ENCODE data around the gene MYLK3. TPM values are rescaled to one million over a fixed set of nuclear protein-coding genes. Genes with fewer than 3 reads are reported as not detected.

The MYLK3 gene
- total RNA-seq, 1 donor from 2014 or later = under 0.01 TPM

DNA sequence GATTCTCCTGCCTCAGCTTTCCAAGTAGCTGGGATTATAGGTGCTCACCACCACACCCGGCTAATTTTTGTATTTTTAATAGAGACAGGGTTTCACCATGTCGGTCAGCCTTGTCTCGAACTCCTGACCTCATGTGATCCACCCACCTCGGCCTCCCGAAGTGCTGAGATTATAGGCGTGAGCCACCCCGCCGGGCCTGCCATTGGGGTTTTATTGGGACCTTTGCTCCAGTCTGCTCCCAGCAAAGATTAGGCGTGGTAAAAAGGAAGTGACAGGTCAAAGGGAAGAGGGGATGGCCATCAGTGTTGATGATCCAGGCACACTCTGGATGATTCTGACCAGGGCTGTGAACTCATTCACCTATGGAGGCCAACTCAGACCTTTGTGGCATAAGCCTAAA lies 20.5 kb downstream of the MYLK3 start:
- no peak for DNase-seq (ENCODE audit: low read depth)
- no peak for TF ChIP-seq CTCF (IDR thresholded peaks at IDR 0.05; ENCODE audit: insufficient read depth, low read length, severe bottlenecking)
- no peak for FAIRE-seq
- no peaks in the 10 kb centered on the region for H3K36me3 ChIP-seq (ENCODE audit: control insufficient read depth, insufficient read depth, low read length)
- no peaks in the 10 kb centered on the region for H3K27me3 ChIP-seq (ENCODE audit: control insufficient read depth, insufficient read depth, low read length)
- H3K4me3 ChIP-seq (ENCODE audit: low read depth, low read length) = no peak overlapping the region

- no peaks in the 10 kb centered on the region for H3K27me3 ChIP-seq (ENCODE audit: control insufficient read depth, insufficient read depth, low read length)
- H3K36me3 ChIP-seq (ENCODE audit: control insufficient read depth, insufficient read depth, low read length) = no peaks in the 10 kb centered on the region
- DNase-seq (ENCODE audit: low read depth) = no peak
- FAIRE-seq = no peak
- H3K4me3 ChIP-seq (ENCODE audit: low read depth, low read length) = no peak overlapping the region
- TF ChIP-seq CTCF (IDR thresholded peaks at IDR 0.05; ENCODE audit: insufficient read depth, low read length, severe bottlenecking) = no peak
Measured at GRCh38 chr16:46727184-46727583, 21.0 kb downstream of the MYLK3 start.

GRCh38 chr16:46721885-46722284 lies 26.3 kb downstream of the MYLK3 start:
- no peak for FAIRE-seq
- Histone ChIP-seq H3K36me3 (ENCODE audit: control insufficient read depth, insufficient read depth, low read length) (no peaks in the 10 kb centered on the region), H3K27me3 (ENCODE audit: control insufficient read depth, insufficient read depth, low read length) (no peaks in the 10 kb centered on the region), H3K4me3 (ENCODE audit: low read depth, low read length) (no peak overlapping the region)
- DNase-seq (ENCODE audit: low read depth) = no peak
- TF ChIP-seq CTCF (IDR thresholded peaks at IDR 0.05; ENCODE audit: insufficient read depth, low read length, severe bottlenecking) = no peak

GRCh38 chr16:46720619-46721018 lies 27.5 kb downstream of the MYLK3 start:
- Histone ChIP-seq H3K27me3 (ENCODE audit: control insufficient read depth, insufficient read depth, low read length) (no peaks in the 10 kb centered on the region), H3K36me3 (ENCODE audit: control insufficient read depth, insufficient read depth, low read length) (no peaks in the 10 kb centered on the region), H3K4me3 (ENCODE audit: low read depth, low read length) (no peak overlapping the region)
- DNase-seq (ENCODE audit: low read depth) (no peak), FAIRE-seq (no peak)
- TF ChIP-seq CTCF (IDR thresholded peaks at IDR 0.05; ENCODE audit: insufficient read depth, low read length, severe bottlenecking) = no peak

- Histone ChIP-seq H3K4me3 (ENCODE audit: low read depth, low read length) (no peak overlapping the region), H3K27me3 (ENCODE audit: control insufficient read depth, insufficient read depth, low read length) (no peaks in the 10 kb centered on the region), H3K36me3 (ENCODE audit: control insufficient read depth, insufficient read depth, low read length) (no peaks in the 10 kb centered on the region)
- no peak for DNase-seq (ENCODE audit: low read depth)
- FAIRE-seq = no peak
- TF ChIP-seq CTCF (IDR thresholded peaks at IDR 0.05; ENCODE audit: insufficient read depth, low read length, severe bottlenecking) = no peak
Measured at GRCh38 chr16:46719528-46719927, 28.6 kb downstream of the MYLK3 start.

DNA sequence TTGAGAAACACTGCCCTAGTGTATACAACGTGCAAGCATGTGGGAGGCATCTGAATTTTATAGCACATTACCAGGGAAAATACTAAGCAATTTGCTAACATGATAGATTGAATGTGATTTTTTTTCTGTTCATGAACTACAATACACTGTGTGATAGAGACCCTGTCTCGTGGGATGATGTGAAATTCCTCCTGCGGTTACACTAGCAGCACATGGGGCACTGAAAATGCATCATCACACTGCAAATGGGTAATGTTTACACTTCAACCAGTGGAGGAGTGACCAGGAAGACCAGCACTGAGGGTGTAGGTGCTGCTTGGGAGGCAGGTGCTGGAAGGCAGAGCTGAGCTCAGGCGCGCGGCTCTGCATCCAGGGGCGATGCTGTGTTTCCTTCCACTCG lies 29.9 kb downstream of the MYLK3 start:
- no peak for DNase-seq (ENCODE audit: low read depth)
- Histone ChIP-seq H3K27me3 (ENCODE audit: control insufficient read depth, insufficient read depth, low read length) (no peaks in the 10 kb centered on the region), H3K36me3 (ENCODE audit: control insufficient read depth, insufficient read depth, low read length) (no peaks in the 10 kb centered on the region), H3K4me3 (ENCODE audit: low read depth, low read length) (no peak overlapping the region)
- no peak for FAIRE-seq
- no peak for TF ChIP-seq CTCF (IDR thresholded peaks at IDR 0.05; ENCODE audit: insufficient read depth, low read length, severe bottlenecking)
